ENCODE results near the gene PIGS.

PIGS gene

DNA sequence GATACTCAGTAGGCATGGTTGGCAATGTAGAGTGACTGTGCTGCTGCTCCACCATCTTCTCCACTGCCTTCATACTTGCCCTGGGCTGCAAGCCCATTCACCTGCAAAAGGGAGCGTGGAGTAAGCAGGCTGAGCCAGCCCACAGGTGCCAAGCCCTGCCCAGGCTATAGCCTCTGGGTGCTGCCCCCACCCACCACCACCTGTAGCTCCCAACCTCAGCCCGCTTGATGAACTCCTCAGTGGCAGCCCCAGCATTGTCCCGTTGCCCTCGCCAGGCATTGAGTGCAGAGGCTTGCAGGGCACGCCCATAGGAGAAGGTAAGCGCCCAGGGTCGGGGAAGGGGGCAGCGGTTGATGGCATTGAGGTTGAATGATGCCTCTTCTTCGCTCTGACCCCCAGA, 2.2 kb upstream of the PIGS start:
- H3K27ac ChIP-seq: no peak overlapping the region
- TF ChIP-seq, protein P1, sequence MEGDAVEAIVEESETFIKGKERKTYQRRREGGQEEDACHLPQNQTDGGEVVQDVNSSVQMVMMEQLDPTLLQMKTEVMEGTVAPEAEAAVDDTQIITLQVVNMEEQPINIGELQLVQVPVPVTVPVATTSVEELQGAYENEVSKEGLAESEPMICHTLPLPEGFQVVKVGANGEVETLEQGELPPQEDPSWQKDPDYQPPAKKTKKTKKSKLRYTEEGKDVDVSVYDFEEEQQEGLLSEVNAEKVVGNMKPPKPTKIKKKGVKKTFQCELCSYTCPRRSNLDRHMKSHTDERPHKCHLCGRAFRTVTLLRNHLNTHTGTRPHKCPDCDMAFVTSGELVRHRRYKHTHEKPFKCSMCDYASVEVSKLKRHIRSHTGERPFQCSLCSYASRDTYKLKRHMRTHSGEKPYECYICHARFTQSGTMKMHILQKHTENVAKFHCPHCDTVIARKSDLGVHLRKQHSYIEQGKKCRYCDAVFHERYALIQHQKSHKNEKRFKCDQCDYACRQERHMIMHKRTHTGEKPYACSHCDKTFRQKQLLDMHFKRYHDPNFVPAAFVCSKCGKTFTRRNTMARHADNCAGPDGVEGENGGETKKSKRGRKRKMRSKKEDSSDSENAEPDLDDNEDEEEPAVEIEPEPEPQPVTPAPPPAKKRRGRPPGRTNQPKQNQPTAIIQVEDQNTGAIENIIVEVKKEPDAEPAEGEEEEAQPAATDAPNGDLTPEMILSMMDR (IDR thresholded peaks at IDR 0.05): no peak
- no peak overlapping the region for H3K4me3 ChIP-seq
- DNase-seq (ENCODE audit: low spot score): peak; percentile 66

DNA sequence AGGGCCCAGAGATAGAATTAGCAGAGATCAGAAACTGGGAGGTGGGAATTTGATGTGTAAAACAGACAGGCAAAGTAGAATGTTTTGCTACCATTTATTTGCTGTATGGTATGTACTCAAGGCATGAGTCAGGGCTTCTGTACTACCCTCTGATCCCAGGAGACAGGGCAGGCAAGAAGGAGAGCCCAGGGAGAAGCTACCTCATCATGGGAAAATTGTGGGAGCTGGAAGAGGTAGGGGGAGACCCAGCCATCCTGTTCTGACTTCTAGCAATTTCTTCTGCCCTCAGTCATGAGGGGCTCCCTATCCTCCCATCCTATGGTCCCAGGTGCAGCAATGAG, 1.7 kb upstream of the PIGS start:
- H3K27ac ChIP-seq: no peak overlapping the region
- TF ChIP-seq, protein P1 (IDR thresholded peaks at IDR 0.05): no peak
- H3K4me3 ChIP-seq: no peak overlapping the region
- no peak for DNase-seq (ENCODE audit: low spot score)

DNA sequence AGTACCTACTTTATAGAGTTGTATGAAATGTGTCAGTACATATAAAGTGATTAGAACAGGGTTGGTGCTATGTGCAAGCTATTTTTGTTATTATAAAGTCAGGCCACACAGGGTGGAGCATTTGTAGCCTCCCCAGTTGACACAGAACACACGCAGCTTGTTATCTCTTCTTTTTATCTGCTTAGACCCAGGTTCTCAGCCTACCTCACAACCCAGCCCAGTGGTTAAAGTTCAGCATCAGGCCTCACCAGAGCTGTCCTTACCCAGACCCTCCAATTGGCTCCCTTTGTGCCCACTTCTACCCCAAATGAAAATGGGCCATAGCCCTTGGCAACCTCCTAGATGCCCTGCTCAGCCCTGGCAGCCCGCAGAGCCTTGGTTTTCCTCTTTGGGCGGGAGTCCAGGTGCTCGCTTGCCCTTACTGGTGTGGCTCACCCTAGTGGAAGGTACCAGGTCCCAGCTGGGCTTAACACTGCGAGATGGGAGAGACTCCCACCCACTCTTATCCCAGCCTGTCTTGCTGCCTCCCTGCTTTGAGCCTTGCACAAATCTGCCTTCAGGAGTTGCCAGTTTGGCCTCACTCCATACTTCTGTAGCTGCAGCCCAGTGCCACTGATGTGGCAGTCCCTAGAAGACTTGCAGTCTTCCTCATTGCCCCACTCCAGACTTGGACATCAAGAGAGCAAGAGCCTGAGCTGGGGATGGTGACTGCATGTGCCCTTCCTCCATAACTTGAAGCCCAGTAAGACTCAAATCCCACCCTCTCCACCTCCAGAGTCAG, 1.1 kb upstream of the PIGS start:
- Histone ChIP-seq H3K4me3 (peak overlapping the region; percentile 92), H3K27ac (peak overlapping the region in 1 of 2 donors; percentile 77)
- TF ChIP-seq, protein P1 (IDR thresholded peaks at IDR 0.05): no peak
- DNase-seq (ENCODE audit: low spot score): no peak

DNA sequence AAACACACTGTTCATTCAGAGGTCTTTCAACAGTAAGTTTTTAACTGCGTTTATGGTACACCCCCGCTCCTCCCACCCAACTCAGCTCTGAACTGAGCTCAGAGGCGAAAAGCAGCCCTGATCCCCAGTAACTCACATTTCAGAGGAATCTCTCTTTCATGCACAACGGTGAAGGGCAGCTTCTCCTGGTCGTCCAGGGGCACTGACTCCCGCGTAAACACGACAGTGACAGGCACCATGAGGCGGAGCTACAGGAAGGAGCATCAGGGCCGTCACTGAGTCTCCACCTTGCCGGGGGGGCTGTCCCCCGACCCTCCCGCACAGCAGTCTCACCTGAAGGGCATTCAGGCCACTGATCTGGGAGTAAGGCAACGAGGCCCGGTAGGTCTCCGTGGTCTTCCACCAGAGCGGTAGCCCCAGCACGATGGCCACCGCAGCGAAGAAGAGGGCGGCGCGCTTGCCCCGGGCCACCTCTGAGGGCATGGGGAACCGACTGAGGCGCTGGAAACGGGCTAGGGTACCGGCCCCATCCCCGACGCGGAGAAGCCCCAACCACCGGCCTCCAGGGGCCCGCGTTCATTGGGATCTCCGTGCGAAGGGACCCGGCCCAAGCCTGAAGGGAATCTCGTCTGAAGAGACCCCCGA, 486 bp downstream of the PIGS start:
- TF ChIP-seq, protein P1 (IDR thresholded peaks at IDR 0.05): no peak
- H3K4me3 ChIP-seq: peak overlapping the region; percentile 92
- no peak for DNase-seq (ENCODE audit: low spot score)

DNA sequence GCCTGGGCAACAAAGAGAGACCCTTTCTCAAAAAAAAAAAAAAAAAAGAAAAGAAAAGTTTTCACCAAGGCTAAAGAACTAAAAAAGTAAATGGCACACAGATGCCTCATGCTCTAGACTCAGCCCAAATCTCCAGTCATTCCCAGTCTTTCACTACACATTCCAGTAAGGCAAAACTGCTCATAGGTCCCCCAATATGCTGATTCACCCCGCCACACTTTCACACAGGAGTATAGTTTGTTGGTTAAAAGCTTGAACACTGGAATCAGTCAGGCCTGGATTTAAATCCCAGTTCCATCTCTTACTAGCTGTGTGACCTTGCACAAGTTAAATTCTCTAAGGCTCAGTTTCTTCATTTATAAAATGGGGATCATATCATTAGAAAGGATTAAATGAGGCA, 1.9 kb downstream of the PIGS start:
- no peak for DNase-seq (ENCODE audit: low spot score)
- Histone ChIP-seq H3K4me3 (no peak overlapping the region), H3K27ac (no peak overlapping the region)
- TF ChIP-seq, protein P1 (IDR thresholded peaks at IDR 0.05): no peak

More for the DNA sequence above, 486 bp downstream of the PIGS start:
- peak overlapping the region; percentile 59 to 77 for H3K27ac ChIP-seq

DNA sequence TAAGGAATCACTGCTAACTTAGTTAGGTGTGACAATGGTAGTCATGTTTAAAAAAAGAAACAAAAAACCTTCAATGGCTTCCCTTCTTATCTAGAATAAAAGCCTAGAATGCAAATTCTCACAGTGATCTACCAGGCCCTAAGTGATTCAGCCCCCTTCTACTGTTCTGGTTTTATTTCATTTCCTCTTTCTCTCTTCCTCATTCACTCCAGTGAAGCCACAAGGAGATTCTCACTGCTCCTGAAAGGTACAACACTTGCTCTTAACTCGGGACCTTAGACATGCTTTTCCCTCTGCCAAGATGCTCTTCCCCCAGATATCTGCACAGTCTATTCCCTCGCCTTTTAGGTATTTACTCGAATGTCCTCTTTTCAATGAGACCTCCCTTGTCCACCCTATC, 3.7 kb downstream of the PIGS start:
- H3K27ac ChIP-seq: no peak overlapping the region
- H3K4me3 ChIP-seq: no peak overlapping the region
- DNase-seq (ENCODE audit: low spot score): no peak
- TF ChIP-seq, protein P1 (IDR thresholded peaks at IDR 0.05): no peak

DNA sequence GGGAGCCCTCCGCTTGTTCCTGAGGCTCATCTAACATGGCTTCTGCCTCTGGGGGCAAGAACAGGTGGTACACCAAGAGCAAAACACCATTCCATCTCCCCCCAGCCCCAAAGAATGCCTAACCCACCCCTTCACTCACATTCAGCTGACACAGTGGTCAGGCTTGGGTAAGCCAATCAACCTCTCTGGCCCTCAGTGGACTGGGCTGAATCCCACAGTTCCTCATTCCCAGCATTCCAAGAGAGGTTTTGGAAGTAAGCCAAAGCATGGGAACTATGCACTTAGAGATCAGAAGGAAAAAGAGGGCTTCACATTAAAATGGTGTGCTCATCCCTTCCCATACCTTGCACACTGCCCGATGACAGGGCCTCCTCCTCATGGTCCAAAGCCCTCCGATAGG, 7.8 kb downstream of the PIGS start:
- Histone ChIP-seq H3K27ac (no peak overlapping the region), H3K4me3 (no peak overlapping the region)
- DNase-seq (ENCODE audit: low spot score): no peak
- TF ChIP-seq, protein P1 (IDR thresholded peaks at IDR 0.05): no peak
